PC-3 (cell line): ENCODE measurements around the gene ARHGAP25. TPM values are rescaled to one million over a fixed set of nuclear protein-coding genes. Genes with fewer than 3 reads are reported as not detected.

ENCODE experiments used
- ATAC-seq: fragments of 200-7000 bp; cut with Tn5 transposase; 2 replicates; pipeline ENCODE4 v1.9.1; 2020; ENCODE audit warnings: mild to moderate bottlenecking, moderate library complexity
- BruUV-seq: library from RNA; stranded (reverse); fragments of 400-500 nt; replicated peaks from 2 replicates; lab custom pipeline; 2021; lab: Mats Ljungman, UMichigan
- CTCF ChIA-PET: fragments of 300-600 bp; sonication (Branson Sonifier 250); formaldehyde crosslinking; loops from one replicate; lab custom pipeline; 2022; ENCODE audit warnings: antibody characterized with exemption; lab: Charles Lee
- POLR2A ChIA-PET: fragments of 300-600 bp; sonication (Branson Sonifier 250); formaldehyde crosslinking; loops from one replicate; lab custom pipeline; 2022; ENCODE audit warnings: antibody characterized with exemption; ENCODE audit not compliant: unreplicated experiment; lab: Charles Lee
- DNase-seq: peaks from one replicate; pipeline ENCODE4 v3.0.0-alpha.2; 2015
- H2AFZ ChIP-seq: fragments of 300-600 bp; sonication (generic); 2 replicates; pipeline ENCODE4 v1.6.0; 2016; ENCODE audit warnings: antibody characterized with exemption, low read length
- H3F3A ChIP-seq: fragments of 300-600 bp; sonication (generic); one replicate; pipeline ENCODE4 v1.6.0; 2017; ENCODE audit warnings: antibody characterized with exemption, low read length, control low read depth, mild to moderate bottlenecking; ENCODE audit not compliant: unreplicated experiment
- H3K27ac ChIP-seq: fragments of 300-600 bp; sonication (generic); 2 replicates; pipeline ENCODE4 v1.5.1; 2016; ENCODE audit warnings: mild to moderate bottlenecking, low read length
- H3K27me3 ChIP-seq: fragments of 300-600 bp; sonication (generic); 2 replicates; pipeline ENCODE4 v1.6.1; 2016; ENCODE audit warnings: low read length, mixed read lengths
- H3K36me3 ChIP-seq: fragments of 300-600 bp; sonication (generic); 2 replicates; pipeline ENCODE4 v1.6.1; 2016; ENCODE audit warnings: low read depth, mixed run types, low read length, mixed read lengths
- H3K4me1 ChIP-seq: fragments of 300-600 bp; sonication (generic); 2 replicates; pipeline ENCODE4 v1.5.1; 2016; ENCODE audit warnings: low read length; ENCODE audit not compliant: insufficient read depth
- H3K4me2 ChIP-seq: fragments of 300-600 bp; sonication (generic); 2 replicates; pipeline ENCODE4 v1.6.0; 2016; ENCODE audit warnings: low read length
- H3K4me3 ChIP-seq: fragments of 300-600 bp; sonication (generic); 2 replicates; pipeline ENCODE4 v1.5.1; 2016; ENCODE audit warnings: mild to moderate bottlenecking, low read length, mixed read lengths
- H3K79me2 ChIP-seq: fragments of 300-600 bp; sonication (generic); 2 replicates; pipeline ENCODE4 v1.6.1; 2017; ENCODE audit warnings: low read length, mixed read lengths
- H3K9ac ChIP-seq: fragments of 300-600 bp; sonication (generic); 2 replicates; pipeline ENCODE4 v1.6.0; 2016; ENCODE audit warnings: mild to moderate bottlenecking, low read length
- H3K9me2 ChIP-seq: fragments of 300-600 bp; sonication (generic); replicated peaks from 2 replicates; pipeline ENCODE4 v1.6.1; 2016; ENCODE audit warnings: mixed run types, low read length, mixed read lengths
- H3K9me3 ChIP-seq: fragments of 300-600 bp; sonication (generic); 2 replicates; pipeline ENCODE4 v1.6.1; 2016; ENCODE audit warnings: low read length, mixed read lengths
- H4K20me1 ChIP-seq: fragments of 300-600 bp; sonication (generic); 2 replicates; pipeline ENCODE4 v1.6.1; 2016; ENCODE audit warnings: low read length, mixed read lengths
- CTCF ChIP-seq: fragments of 300-600 bp; sonication (generic); conservative IDR thresholded peaks from 2 replicates; pipeline ENCODE4 v1.5.1; 2017; ENCODE audit warnings: antibody characterized with exemption, low read depth, mild to moderate bottlenecking, low read length
- EZH2 ChIP-seq: fragments of 300-600 bp; sonication (generic); IDR thresholded peaks from one replicate; pipeline ENCODE4 v1.6.1; 2017; ENCODE audit warnings: antibody characterized with exemption, mild to moderate bottlenecking, low read length; ENCODE audit not compliant: unreplicated experiment
- EZH2phosphoT487 ChIP-seq: fragments of 300-600 bp; sonication (generic); IDR thresholded peaks from 2 replicates; pipeline ENCODE4 v1.6.1; 2018; ENCODE audit warnings: mild to moderate bottlenecking, antibody characterized with exemption, low read length, borderline replicate concordance
- intact Hi-C: fragments of 100-400 bp; cut with micrococcal nuclease; formaldehyde crosslinking; loops from 2 replicates; pipeline ENCODE4 v1.9.0; 2023
- total RNA-seq: library from RNA; depleted of rRNA; stranded (reverse); fragments of >200 nt; gene quantifications from 2 replicates; pipeline ENCODE4 v1.2.3, GENCODE V29; 2014

ARHGAP25 gene
- total RNA-seq, 1 experiment from 2014 or later, result not detected

DNA sequence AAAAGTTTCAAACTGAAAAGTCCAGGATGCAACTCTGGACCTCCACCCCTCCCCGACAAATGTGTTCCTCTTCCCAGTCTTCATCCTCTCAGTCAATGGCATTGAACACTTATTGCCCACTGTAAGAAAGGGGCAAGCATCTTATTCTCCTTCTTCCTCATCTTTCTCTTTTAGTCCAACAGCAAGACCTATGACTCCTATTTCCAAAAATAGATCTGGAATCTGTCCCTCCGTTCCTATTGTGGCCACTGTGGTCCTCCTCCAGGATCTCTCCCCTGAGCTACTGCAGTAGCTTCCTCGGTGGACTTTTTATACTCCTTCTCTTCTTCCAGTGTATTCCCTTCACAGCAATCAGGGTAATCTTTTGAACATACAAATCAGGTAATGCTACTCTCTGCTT lies 28.0 kb upstream of the ARHGAP25 start:
- Histone ChIP-seq H3K9ac (no peak overlapping the region), H2AFZ (no peak overlapping the region), H3K4me1 (no peaks in the 10 kb centered on the region; the same call in 1 of the 2 replicates), H3K4me2 (no peak overlapping the region), H3K4me3 (no peak overlapping the region), H3K9me3 (no peaks in the 10 kb centered on the region), H3K27me3 (peaks cover 26% of the 10 kb centered on the region), H3F3A (no peaks in the 10 kb centered on the region), H3K9me2 (no peaks in the 10 kb centered on the region), H3K36me3 (no peaks in the 10 kb centered on the region), H4K20me1 (no peaks in the 10 kb centered on the region), H3K27ac (no peak overlapping the region), H3K79me2 (no peaks in the 10 kb centered on the region)
- ATAC-seq (no peak), DNase-seq (no peak)
- TF ChIP-seq EZH2phosphoT487, result no peak
- no peak for TF ChIP-seq EZH2
- no peak for TF ChIP-seq CTCF
- no TSS peak for BruUV-seq
- ChIA-PET POLR2A (no interaction called here), CTCF (no interaction called here)
- intact Hi-C loops, result no loop called here

DNA sequence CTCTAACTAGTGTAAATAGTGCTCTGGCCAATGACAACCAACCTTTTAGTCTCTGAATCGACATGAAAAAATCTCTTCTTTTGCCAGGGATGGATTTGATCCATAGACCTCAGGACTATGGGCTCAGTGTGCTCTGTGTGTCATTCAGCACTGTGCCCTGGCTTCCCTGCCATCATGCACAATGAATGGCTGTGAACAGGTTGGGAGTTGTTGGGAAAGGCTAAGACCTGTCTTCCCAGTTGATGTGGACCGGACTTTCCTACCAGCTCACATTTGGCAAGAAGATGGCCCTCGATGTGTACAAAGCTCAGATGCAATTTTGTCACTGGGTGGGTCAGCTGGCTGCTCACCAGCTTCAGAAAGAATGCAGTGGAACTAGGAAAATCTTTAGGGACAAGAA lies 26.0 kb upstream of the ARHGAP25 start:
- no peak overlapping the region for H2AFZ ChIP-seq
- POLR2A ChIA-PET, result interaction anchor here (0.7 kb wide), 1 partner anchor 114 kb away, joined by 4 read pairs; no protein-coding TSS in a partner anchor
- H4K20me1 ChIP-seq, result no peaks in the 10 kb centered on the region
- intact Hi-C loops, result loop anchor here (1.0 kb wide), 1 partner anchor 201 kb away; no protein-coding TSS in a partner anchor
- no peak overlapping the region for H3K27ac ChIP-seq
- H3K79me2 ChIP-seq, result no peaks in the 10 kb centered on the region
- TF ChIP-seq CTCF (no peak), EZH2 (no peak), EZH2phosphoT487 (no peak)
- no peak overlapping the region for H3K4me2 ChIP-seq
- ATAC-seq, result no peak
- H3K36me3 ChIP-seq, result no peaks in the 10 kb centered on the region
- CTCF ChIA-PET, result interaction anchor here (0.9 to 2.4 kb wide), 7 partner anchors 11 to 245 kb away, joined by 5 to 19 read pairs (median 9); partner anchors contain the start of gene FBXO48
- no peaks in the 10 kb centered on the region for H3K9me2 ChIP-seq
- no peak for DNase-seq
- no peak overlapping the region for H3K4me3 ChIP-seq
- H3K9me3 ChIP-seq, result no peaks in the 10 kb centered on the region
- H3K27me3 ChIP-seq, result peaks cover 14% of the 10 kb centered on the region
- H3F3A ChIP-seq, result no peaks in the 10 kb centered on the region
- BruUV-seq, result no TSS peak
- no peak overlapping the region for H3K9ac ChIP-seq
- H3K4me1 ChIP-seq, result no peaks in the 10 kb centered on the region; the same call in 1 of the 2 replicates

DNA sequence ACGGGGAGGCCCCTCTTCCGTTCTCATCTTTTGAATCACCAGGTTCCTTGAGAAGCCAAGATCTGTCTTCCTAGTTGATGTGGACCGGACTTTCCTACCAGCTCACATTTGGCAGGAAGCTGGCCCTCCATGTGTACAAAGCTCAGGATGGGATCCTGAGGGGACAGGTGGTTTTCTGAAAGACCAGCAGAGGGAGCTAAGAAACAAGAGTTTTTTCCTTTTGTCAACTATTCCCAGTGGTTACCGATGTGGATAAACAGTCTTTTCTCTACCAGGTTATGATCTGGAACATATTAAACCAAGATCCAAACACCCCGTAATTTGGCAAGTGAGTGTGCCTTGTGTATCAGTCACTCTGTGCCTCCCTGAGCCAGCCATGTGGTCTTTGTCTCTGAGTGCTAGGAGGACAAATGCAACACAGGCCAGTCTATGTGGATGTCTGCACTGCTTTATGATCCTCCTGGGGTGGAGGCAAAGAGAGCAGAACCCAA lies 25.1 kb upstream of the ARHGAP25 start:
- DNase-seq, result peak; percentile 79
- H3K4me2 ChIP-seq, result peak overlapping the region; percentile 44

More for the DNA sequence above, 25.1 kb upstream of the ARHGAP25 start:
- intact Hi-C loops, result loop anchor here (1.0 kb wide), 1 partner anchor 200 kb away; no protein-coding TSS in a partner anchor
- Histone ChIP-seq H3K36me3 (no peaks in the 10 kb centered on the region), H3K4me1 (no peaks in the 10 kb centered on the region; the same call in 1 of the 2 replicates), H3K79me2 (no peaks in the 10 kb centered on the region), H3K4me3 (peak overlapping the region; percentile 7; the same call in 1 of the 2 replicates), H3K27me3 (peaks cover 14% of the 10 kb centered on the region; the same call in 1 of the 2 replicates), H3K27ac (no peak overlapping the region), H3K9ac (no peak overlapping the region), H3K9me2 (no peaks in the 10 kb centered on the region), H4K20me1 (no peaks in the 10 kb centered on the region), H2AFZ (peak overlapping the region; percentile 49), H3F3A (no peaks in the 10 kb centered on the region), H3K9me3 (no peaks in the 10 kb centered on the region)
- ChIA-PET POLR2A (interaction anchor here (0.6 to 0.7 kb wide), 2 partner anchors 114 to 313 kb away, joined by 3 to 4 read pairs; no protein-coding TSS in a partner anchor), CTCF (interaction anchor here (0.6 to 2.4 kb wide), 11 partner anchors 12 to 246 kb away, joined by 3 to 19 read pairs (median 5); partner anchors contain the start of gene FBXO48)
- BruUV-seq, result no TSS peak
- ATAC-seq, result peak; percentile 88
- TF ChIP-seq EZH2phosphoT487, result no peak
- TF ChIP-seq CTCF, result peak; percentile 85
- no peak for TF ChIP-seq EZH2
